ENCODE measurements around the gene BAG3.

- TF ChIP-seq, protein P1, sequence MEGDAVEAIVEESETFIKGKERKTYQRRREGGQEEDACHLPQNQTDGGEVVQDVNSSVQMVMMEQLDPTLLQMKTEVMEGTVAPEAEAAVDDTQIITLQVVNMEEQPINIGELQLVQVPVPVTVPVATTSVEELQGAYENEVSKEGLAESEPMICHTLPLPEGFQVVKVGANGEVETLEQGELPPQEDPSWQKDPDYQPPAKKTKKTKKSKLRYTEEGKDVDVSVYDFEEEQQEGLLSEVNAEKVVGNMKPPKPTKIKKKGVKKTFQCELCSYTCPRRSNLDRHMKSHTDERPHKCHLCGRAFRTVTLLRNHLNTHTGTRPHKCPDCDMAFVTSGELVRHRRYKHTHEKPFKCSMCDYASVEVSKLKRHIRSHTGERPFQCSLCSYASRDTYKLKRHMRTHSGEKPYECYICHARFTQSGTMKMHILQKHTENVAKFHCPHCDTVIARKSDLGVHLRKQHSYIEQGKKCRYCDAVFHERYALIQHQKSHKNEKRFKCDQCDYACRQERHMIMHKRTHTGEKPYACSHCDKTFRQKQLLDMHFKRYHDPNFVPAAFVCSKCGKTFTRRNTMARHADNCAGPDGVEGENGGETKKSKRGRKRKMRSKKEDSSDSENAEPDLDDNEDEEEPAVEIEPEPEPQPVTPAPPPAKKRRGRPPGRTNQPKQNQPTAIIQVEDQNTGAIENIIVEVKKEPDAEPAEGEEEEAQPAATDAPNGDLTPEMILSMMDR (IDR thresholded peaks at IDR 0.05): no peak
- no peak for TF ChIP-seq POLR2A (IDR thresholded peaks at IDR 0.05)
Measured at GRCh38 chr10:119667562-119668328, 16.6 kb downstream of the BAG3 start.
